HG02840 (cell line): ENCODE results near the gene AJUBA.
A peak's percentile ranks its signal among the peaks of the same experiment; 100 is the strongest.
"Not testable (repeated sequence)": the region's sequence is repeated elsewhere in the genome, so short reads cannot be mapped to it uniquely, and the experiment has no call there.

Source experiments
- ATAC-seq: cut with Tn5 transposase; IDR thresholded peaks from one replicate; pipeline ENCODE4 v1.9.1; 2021; ENCODE audit warnings: mild to moderate bottlenecking, moderate library complexity, moderate number of reproducible peaks; ENCODE audit not compliant: unreplicated experiment, low FRiP score

Gene AJUBA

DNA sequence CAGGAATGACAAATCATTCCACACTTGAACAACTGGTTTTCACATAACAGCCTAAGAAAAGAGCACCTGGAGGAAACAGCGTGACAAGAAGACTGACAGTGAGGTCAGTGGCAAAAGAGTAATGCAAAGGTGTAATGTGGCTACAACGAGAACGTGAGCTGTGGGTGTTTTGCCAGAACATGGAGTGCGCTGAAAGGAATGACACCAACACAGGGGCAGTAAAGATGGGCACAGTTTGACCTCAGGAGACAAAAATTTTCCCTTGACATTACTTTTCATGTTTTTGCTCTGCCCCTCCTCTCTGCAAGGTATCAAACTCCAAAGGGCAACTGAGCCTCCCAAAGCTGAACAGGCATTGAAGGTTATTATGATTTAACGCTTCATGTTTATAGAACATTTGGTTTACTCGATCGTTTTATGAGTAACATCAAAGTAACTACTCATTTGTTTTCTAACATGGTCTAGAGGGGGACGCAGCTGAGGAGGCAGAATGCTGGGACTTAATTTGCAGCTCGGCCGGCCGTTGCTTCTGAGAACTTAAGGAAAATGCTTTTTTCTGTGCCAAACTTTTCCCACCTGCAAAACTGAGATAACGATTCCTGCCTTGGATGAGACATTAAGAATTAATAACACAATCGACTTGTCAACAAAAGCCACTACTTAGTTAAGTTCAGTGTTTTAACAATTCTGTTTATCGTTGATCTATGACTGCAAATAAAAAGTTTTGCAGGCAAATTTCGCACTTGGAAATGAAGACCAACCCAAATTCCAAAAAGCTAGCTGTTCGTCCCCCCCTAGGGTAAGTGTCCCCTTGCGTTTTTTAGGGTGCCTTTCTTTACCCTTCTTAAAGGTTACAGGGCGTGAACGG lies 26.4 kb downstream of the AJUBA start:
- ATAC-seq = no peak

DNA sequence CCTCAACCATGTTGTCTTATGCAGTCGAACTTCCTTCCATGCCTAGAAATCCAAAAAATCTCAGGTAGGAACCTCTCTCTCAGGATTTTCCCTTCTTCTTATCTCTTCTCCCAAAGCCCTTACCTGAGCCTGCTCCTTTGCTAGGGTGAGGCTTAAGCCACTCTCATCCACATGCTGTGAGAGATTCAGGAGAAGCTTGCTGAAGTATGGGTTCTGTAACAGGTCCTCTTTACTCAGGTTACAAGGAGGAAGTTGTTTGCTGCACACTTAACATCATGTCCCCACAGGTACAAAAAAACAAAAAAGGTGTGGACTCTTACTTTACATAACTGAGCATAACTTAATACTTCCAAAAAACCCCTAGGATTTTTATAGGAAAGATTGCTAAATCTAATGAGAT lies 29.9 kb downstream of the AJUBA start:
- no peak for ATAC-seq

DNA sequence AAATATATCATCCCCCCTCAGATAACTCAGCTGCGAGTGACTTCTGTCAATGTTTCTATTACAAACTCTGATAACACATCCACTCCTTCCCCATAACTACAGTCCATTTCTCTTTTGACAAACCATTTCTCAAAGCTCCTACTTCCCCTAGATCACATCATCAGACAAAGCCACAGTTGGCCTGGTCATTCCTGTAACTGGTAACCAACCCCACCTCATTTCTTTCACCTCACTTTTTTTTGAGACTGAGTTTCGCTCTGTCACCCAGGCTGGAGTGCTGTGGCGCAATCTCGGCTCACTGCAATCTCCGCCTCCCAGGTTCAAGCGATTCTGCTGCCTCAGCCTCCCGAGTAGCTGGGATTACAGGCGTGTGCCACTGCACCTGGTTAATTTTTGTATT lies 30.6 kb downstream of the AJUBA start:
- ATAC-seq = not testable (repeated sequence)

DNA sequence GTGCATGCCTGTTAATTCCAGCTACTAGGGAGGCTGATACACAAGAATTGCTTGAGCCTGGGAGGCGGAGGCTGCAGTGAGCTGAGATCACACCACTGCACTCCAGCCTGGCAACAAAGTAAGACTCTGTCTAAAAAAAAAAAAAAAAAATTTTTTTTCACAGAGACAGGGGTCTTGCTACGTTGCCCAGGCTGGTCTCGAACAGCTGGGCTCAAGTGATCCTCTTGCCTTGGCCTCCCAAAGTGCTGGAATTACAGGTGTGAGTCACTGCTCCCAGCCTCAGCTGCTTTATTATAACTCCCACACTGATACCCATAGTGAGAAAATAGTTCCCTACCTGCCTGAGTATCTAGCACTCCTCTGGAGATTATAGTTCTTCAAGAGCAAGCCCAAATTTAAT lies 36.7 kb downstream of the AJUBA start:
- no peak for ATAC-seq

DNA sequence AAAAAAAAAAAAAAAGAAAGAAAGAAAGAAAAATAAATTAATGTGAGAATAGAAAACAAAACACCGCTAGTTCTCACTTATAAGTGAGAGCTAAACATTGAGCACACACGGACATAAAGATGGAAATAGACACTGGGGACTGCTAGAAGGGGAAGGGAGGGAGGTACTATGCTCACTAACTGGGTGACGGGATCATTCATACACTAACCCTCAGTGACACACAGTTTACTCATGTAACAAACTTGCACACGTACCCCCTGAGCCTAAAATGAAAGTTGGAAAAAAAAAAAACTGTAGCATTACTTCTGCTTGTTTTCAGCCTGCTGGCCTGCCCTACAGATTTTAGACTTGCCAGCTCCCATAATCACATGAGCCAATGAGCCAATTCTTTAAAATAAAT lies 42.7 kb downstream of the AJUBA start:
- ATAC-seq = no peak

DNA sequence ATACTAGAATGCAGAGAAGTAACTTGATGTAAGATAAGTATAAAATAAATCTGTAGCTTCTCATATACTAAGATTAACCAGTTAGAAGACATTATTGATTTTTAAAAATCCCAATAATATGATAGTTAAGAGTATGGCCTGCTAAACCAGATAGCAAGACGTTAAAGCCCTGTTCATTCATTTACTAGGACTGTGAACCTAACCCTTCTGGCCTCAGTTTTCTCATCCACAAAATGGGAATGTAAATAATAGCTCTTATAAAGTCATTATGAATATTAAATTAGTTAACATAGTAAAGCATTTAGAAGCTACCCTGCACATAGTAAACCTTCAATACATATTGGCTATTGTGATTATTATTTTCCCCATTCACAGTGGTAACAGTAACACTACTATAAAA lies 47.2 kb downstream of the AJUBA start:
- no peak for ATAC-seq

DNA sequence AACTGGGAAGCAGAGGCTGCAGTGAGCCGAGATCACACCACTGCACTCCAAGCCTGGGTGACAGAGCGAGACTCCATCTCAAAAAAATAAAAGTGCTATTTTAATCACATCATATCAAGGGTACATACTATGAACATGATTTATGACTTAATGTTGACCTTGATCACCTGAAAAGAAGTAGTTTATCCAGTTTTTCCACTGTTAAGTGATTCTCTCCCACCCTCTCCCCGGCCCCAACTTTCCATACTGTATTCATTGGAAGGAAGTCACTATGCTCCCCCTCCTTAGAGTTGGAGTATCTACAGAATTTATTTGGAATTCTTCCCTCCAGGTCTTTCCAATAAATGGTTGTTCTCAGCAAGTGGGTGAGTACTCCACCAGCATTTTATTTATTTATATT lies 50.2 kb downstream of the AJUBA start:
- ATAC-seq = no peak

DNA sequence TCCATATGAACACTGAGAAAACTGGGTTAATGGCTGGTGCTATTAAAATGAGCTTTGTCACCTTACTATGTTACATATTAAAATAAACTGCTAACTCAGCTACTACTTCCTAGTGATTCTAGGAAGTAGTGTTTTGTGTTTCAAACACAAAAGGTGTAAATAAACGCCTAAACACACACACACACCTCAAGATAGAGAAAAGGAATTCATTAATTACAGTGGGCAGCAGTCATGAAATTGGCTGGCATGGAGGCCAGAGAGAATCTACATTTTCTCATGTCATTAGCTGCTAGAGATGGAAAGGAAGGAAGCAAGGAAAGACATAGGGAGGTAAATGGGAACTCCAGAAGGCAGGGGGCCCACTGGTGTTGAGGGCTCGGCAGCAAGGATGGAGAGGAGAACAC lies 52.4 kb downstream of the AJUBA start:
- ATAC-seq = no peak

DNA sequence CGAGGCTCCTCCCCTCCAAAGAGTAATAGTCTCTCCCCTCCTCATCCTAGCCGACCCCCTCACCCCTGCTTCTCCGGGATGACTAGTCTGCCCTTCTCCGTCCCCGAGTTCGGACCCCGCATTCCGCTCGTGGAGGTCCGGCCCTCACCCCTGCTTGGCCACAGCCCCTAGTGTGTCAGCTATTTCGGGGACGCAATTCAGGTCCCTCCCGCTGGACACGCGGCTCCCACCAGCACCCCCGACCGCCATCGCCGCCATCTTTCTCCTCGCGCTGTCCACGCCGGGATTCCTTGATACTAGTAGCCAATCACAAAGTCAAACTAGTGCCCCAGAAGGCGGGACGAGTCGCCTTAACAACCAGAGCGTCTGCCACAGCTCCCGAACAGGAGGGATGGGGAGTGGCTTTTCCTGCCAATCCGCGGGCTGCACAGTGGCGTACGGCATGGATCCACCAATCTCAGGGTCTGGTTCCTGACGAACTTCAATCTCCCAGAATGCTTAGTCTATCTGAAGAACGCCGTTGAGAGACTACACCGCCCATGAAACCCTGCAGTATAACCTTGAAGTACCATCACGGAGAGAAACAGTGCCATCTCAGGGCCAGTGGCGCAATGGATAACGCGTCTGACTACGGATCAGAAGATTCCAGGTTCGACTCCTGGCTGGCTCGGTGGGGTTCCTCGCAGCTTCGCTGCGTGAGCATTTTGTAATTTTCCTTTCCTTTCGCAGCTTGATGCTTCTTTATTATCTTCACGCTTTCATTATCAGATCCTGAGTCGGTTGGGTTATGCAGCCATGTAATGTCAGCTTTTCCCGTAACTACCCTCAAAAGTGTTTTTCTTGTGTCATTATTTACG lies 53.0 kb downstream of the AJUBA start, which contains the start of gene PRMT5:
PRMT5 (minus strand) TSS at position 273 of the 857 bp plus-strand sequence; CDS start at position 258, 15 bp downstream.
- ATAC-seq = peak; percentile 93

DNA sequence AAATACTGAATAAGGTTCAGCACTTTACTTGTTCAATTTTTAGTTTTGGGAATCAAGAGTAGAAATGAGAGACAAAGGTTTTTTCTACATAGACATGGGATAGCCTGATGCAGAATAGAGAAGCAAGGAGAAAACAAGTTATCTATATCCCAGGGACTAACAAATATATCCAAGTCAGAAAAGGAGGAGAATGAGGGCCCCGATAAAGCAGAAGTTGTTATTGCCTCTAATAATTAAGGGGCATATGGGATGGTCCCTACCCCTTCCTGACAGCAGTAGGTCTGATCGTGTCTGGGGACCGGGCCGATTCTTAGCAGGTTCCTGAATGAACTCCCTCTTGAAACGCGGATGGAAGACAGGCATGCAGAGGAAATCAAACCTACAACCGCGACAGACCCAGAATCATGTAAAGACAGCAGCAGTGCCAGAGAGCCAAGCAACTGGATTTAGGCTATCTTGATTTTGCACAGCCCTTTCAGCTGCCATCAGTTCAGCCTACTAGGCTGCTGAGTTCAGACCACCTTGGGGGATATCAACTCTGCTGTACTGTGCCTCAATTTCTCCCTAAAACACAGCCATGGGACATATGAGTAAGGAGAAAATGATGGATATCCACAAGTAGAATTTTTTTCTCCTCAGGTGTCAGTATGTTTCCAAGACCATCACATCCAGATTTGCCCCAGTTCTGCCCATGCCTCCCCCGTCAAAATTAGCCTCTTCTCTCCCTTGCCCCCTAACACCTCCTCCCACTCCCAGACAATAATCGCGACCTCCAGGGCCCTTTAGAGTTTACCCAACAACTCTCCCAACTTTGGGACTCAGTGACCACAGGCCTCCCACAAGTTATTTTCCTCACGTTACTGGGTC lies 53.9 kb downstream of the AJUBA start:
- ATAC-seq = no peak

DNA sequence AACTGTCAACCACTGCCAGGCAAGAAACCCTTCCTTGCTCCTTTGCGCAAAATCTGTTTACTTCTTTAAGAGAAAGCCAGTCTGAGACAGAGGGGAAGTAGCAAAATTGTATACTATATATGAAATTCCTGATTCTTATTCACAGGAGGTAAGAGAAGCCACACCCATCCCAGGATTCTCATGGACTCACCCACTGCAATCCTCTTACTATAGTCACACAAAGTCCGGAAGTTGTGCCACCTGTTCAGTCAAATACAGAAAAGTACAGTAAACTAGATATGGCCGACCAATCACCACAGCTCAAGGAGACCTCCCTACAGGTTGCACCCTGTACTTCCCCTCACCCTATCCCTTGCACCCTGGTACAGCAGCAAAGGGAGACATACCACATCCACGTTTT lies 56.0 kb downstream of the AJUBA start:
- no peak for ATAC-seq

DNA sequence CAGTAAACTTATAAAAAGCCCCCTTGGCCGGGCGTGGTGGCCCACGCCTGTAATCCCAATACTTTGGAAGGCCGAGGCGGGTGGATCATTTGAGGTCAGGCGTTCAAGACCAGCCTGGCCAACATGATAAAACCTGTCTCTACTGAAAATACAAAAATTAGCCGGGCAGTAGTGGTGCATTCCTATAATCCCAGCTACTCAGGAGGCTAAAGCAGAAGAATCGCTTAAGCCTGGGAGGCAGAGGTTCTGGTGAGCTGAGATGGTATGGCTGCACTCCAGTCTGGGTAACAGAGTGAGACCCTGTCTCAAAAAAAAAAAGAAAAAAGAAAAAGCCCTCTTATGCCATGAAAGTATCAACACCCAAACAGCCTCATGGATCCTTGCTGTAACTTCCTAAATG lies 56.8 kb downstream of the AJUBA start:
- ATAC-seq = no peak

DNA sequence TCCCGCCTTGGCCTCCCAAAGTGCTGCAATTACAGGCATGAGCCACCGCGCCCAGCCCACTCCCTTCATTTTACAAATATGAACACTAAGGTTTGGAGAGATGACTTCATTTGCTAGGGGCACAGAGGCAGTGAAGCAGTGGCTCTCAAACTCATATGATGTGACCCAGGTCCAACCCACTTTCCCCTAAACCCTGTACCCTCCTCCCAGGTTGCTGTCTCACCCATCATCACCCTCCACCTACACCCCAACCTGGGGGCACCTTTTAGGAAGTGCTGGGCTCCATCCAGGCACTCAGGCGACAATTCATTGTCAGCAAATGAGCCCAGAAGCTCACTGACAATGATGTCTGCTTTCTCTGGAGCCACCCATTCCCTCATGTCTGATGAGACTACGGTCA lies 58.6 kb downstream of the AJUBA start:
- no peak for ATAC-seq

DNA sequence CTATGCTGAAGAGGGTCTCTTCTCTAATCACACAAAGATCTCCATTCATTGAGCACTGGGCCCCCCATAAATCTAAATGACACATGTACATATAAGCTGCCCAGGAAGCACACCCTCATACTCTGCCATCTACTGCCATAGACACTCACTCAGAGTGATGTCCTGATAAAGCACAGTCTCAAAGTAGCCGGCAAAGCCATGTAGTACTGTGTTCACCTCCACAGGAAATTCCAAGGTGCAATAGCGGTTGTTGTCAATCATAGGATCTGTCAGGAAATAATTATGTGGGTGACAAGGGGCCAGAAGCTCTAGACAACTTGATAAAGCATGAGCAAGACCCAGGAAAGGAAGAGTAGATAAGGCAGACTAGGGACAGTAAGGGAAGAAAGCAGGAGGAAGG lies 60.1 kb downstream of the AJUBA start:
- no peak for ATAC-seq
